Measurements from ENCODE around the gene RDH5.
"Not testable (repeated sequence)": the region's sequence is repeated elsewhere in the genome, so short reads cannot be mapped to it uniquely, and the experiment has no call there.

The RDH5 gene

GRCh38 chr12:55748230-55748993, 28.2 kb downstream of the RDH5 start:
- DNase-seq, result no peak

DNA sequence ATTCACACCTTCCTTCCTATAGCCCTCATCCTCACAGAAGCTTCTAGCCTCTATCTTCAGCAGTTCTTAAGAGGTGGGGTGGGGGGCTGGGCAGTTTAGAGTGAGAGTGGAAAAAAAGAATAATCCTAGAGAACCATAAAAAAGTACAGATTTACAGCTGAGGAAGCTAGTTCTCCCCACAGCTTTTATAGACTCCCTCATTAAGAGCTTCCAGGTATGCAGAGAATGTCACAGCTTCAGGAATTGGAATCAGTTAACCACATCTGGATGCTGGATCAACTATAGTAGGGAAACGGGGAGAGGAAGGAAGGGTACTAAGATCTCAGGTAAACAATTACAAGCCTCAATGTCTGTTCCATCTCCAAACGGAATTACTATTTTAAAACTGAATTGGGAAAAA, 35.1 kb downstream of the RDH5 start:
- DNase-seq, result no peak

GRCh38 chr12:55757701-55758100, 37.5 kb downstream of the RDH5 start:
- no peak for DNase-seq

- not testable (repeated sequence) for DNase-seq
Measured at GRCh38 chr12:55758575-55758974, 38.4 kb downstream of the RDH5 start.

- no peak for DNase-seq
Measured at GRCh38 chr12:55760663-55761062, 40.5 kb downstream of the RDH5 start.

DNA sequence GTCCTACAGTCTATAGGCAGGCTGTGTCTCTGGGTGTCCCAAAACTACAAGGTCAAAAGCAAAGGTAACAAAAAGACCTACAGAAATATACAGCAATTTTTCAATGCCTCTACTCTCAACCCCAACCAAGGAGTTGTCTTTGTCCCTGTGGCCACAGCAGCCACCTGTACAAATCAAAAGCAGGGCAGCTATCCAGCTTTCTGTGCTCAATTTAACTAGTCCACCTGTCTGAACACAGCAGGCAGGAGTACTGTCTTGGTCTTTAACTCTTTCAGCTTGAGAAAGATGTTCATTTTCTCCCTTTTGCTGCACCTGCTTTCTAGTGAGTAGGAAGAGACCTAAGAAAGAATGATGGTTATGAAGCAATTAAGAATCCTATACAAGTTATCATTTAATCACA, 42.5 kb downstream of the RDH5 start:
- no peak for DNase-seq

- DNase-seq, result no peak
Measured at GRCh38 chr12:55765736-55766290, 45.6 kb downstream of the RDH5 start.

GRCh38 chr12:55767156-55767555, 47.0 kb downstream of the RDH5 start:
- DNase-seq, result no peak

GRCh38 chr12:55771736-55772135, 51.5 kb downstream of the RDH5 start:
- DNase-seq, result no peak
